ENCODE data around the gene CACNA1H.
"Not testable (repeated sequence)": the region's sequence is repeated elsewhere in the genome, so short reads cannot be mapped to it uniquely, and the experiment has no call there.

CACNA1H gene

GRCh38 chr16:1230471-1231212, 77.7 kb downstream of the CACNA1H start:
- DNase-seq = not testable (repeated sequence)

GRCh38 chr16:1231301-1231700, 78.4 kb downstream of the CACNA1H start:
- DNase-seq = not testable (repeated sequence)

GRCh38 chr16:1232049-1232748, 79.3 kb downstream of the CACNA1H start:
- not testable (repeated sequence) for DNase-seq

GRCh38 chr16:1236659-1237058, 83.8 kb downstream of the CACNA1H start:
- not testable (repeated sequence) for DNase-seq

GRCh38 chr16:1237990-1238389, 85.1 kb downstream of the CACNA1H start:
- no peak for DNase-seq

GRCh38 chr16:1238909-1239308, 86.0 kb downstream of the CACNA1H start:
- not testable (repeated sequence) for DNase-seq

- not testable (repeated sequence) for DNase-seq
Observed at GRCh38 chr16:1239575-1239974, 86.7 kb downstream of the CACNA1H start.

GRCh38 chr16:1240436-1240835, 87.5 kb downstream of the CACNA1H start, which contains the start of gene TPSAB1:
TPSAB1 (plus strand) TSS chr16:1240705; CDS start chr16:1240939, 234 bp downstream.
- DNase-seq = not testable (repeated sequence)

GRCh38 chr16:1241081-1241480, 88.2 kb downstream of the CACNA1H start:
- not testable (repeated sequence) for DNase-seq

GRCh38 chr16:1243363-1243762, 90.5 kb downstream of the CACNA1H start:
- not testable (repeated sequence) for DNase-seq

GRCh38 chr16:1243907-1244850, 91.3 kb downstream of the CACNA1H start:
- not testable (repeated sequence) for DNase-seq

- DNase-seq = no peak
Observed at GRCh38 chr16:1244881-1245280, 92.0 kb downstream of the CACNA1H start.

GRCh38 chr16:1245452-1246020, 92.6 kb downstream of the CACNA1H start:
- DNase-seq = no peak

GRCh38 chr16:1247903-1248537, 95.1 kb downstream of the CACNA1H start:
- not testable (repeated sequence) for DNase-seq

- not testable (repeated sequence) for DNase-seq
Observed at GRCh38 chr16:1249031-1249755, 96.3 kb downstream of the CACNA1H start.

- DNase-seq = not testable (repeated sequence)
Observed at GRCh38 chr16:1253701-1254364, 100.9 kb downstream of the CACNA1H start.

- not testable (repeated sequence) for DNase-seq
Observed at GRCh38 chr16:1254821-1255220, 101.9 kb downstream of the CACNA1H start.

GRCh38 chr16:1255276-1256122, 102.6 kb downstream of the CACNA1H start, which contains the start of gene TPSD1:
TPSD1 (plus strand) TSS chr16:1256069; CDS start chr16:1256281, 212 bp downstream.
- not testable (repeated sequence) for DNase-seq

- not testable (repeated sequence) for DNase-seq
Observed at GRCh38 chr16:1256296-1256873, 103.5 kb downstream of the CACNA1H start.
